Smooth muscle cell of the brain vasculature (primary cell): ENCODE measurements around the gene ASPM.
A peak's percentile ranks its signal among the peaks of the same experiment; 100 is the strongest.
"Not testable (repeated sequence)": the region's sequence is repeated elsewhere in the genome, so short reads cannot be mapped to it uniquely, and the experiment has no call there.

Source experiments
- DNase-seq: peaks from one replicate; pipeline ENCODE4 v3.0.0-alpha.2; 2012; ENCODE audit warnings: low read depth, low spot score

ASPM gene

GRCh38 chr1:197083474-197083873 lies 63.0 kb downstream of the ASPM start:
- no peak for DNase-seq

- DNase-seq: no peak
Measured at GRCh38 chr1:197081117-197081753, 65.2 kb downstream of the ASPM start.

GRCh38 chr1:197080323-197080722 lies 66.1 kb downstream of the ASPM start:
- DNase-seq: no peak

GRCh38 chr1:197076585-197076984 lies 69.9 kb downstream of the ASPM start:
- DNase-seq: no peak

- no peak for DNase-seq
Measured at GRCh38 chr1:197073978-197074377, 72.5 kb downstream of the ASPM start.

- no peak for DNase-seq
Measured at GRCh38 chr1:197067457-197067818, 79.0 kb downstream of the ASPM start.

GRCh38 chr1:197066719-197067456 lies 79.6 kb downstream of the ASPM start, which contains the start of gene F13B:
TSS of gene F13B (minus strand) at chr1:197067260. CDS start at chr1:197067223, 37 bp downstream.
- DNase-seq: no peak

GRCh38 chr1:197066277-197066676 lies 80.2 kb downstream of the ASPM start:
- DNase-seq: no peak

GRCh38 chr1:197065559-197065958 lies 80.9 kb downstream of the ASPM start:
- peak; percentile 1 for DNase-seq

- DNase-seq: no peak
Measured at GRCh38 chr1:197063212-197063611, 83.3 kb downstream of the ASPM start.

- DNase-seq: no peak
Measured at GRCh38 chr1:197062692-197063091, 83.8 kb downstream of the ASPM start.

GRCh38 chr1:197049100-197049499 lies 97.4 kb downstream of the ASPM start:
- no peak for DNase-seq

GRCh38 chr1:197042676-197043341 lies 103.7 kb downstream of the ASPM start:
- DNase-seq: no peak

GRCh38 chr1:197041486-197042353 lies 104.7 kb downstream of the ASPM start:
- DNase-seq: no peak

- DNase-seq: no peak
Measured at GRCh38 chr1:197036861-197037260, 109.6 kb downstream of the ASPM start.

GRCh38 chr1:197034631-197035339 lies 111.7 kb downstream of the ASPM start:
- DNase-seq: not testable (repeated sequence)
